WI38 (cell line): ENCODE measurements around the gene MAP3K14.

Experiments
- H3K4me3 ChIP-seq: 2 replicates; pipeline ENCODE4 v1.5.1; 2011; ENCODE audit warnings: low read depth, mild to moderate bottlenecking, control low read depth, low read length
- CTCF ChIP-seq: IDR thresholded peaks from 2 replicates; pipeline ENCODE4 v1.5.1; 2012; ENCODE audit warnings: low read depth, mild to moderate bottlenecking, control low read depth, low read length

The MAP3K14 gene

DNA sequence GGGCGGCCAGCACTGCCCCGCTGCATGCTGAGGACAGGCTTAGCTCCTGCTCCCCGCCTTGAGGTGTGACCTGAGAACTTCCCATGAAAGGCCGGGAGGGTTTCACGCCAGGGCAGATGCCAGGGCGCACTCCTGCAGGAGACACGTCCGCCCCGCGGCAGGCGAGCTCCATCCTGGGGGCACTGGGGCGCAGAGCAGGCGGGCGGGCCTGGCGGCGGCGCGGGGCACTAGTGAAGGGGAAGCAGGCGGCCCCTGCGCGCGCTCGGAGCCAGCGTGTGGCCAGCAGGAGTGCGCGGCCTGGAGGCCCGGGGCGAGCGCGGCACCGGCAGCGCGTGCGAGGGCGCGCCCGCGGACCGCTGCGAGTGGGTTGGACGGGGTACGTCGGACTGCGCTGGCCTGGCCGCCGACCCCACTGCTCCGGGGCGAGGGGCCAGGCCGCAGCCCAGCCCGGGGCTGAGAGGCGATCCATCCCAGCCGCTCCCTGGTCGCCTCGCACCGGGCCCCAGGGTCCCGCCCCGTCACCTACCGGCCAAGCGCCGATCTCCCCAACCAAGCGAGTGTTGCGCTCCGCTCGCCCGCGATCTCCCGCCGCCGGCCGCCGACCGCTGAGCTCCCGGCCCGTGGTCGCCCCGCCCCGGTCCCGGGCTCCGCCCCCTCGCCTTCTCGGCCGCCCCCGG, at the start of gene MAP3K14:
TSS of gene MAP3K14 (minus strand) at position 587 of the 677 bp plus-strand sequence. CDS start 26,275 bp downstream, outside the sequence.
- TF ChIP-seq CTCF, result no peak
- peak within 1 kb of the TSS; percentile 74 for H3K4me3 ChIP-seq

DNA sequence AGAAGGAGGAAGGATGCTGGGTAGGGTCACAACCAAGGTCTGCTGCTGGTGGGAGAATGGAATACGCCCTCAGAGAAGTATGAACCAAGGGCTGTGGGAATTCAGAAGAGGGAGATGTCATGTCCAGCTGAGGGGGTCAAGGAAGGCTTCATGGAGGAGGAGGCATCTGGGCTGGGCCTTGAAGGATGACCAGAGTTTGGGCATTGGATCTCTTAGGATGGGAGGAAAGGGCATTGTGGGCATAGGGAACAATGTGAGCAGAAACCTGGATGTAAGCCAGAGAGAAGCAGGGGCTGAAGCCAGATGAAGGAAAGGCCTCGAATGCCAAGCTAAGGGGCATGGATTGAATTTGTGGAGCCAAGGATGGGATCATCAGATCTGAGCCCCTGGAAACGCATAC, 49.2 kb upstream of the MAP3K14 start:
- H3K4me3 ChIP-seq, result no peak overlapping the region
- TF ChIP-seq CTCF, result no peak

GRCh38 chr17:45364531-45365390, 47.9 kb upstream of the MAP3K14 start:
- TF ChIP-seq CTCF, result no peak
- no peak overlapping the region for H3K4me3 ChIP-seq

GRCh38 chr17:45363498-45363897, 46.7 kb upstream of the MAP3K14 start:
- no peak for TF ChIP-seq CTCF
- H3K4me3 ChIP-seq, result no peak overlapping the region

DNA sequence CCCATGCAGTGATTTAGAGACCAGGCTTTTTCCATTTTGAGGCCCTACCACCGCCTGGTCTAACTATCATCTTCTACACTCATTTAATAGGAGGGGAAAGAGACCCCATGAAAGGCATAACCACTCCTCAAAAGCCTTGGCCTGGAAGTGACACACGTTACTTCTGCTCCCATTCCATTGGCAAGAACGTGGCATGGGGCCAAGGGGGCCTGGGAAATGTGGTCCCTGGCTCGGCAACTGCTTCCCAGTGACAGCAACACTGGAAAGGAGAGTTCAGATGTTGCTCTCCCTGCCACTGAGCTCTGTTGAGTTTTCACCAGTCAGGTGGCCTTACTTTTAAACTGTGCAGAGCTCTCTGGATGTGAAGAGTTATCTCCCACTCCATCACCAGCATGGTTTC, 45.2 kb upstream of the MAP3K14 start:
- no peak for TF ChIP-seq CTCF

GRCh38 chr17:45361451-45361850, 44.6 kb upstream of the MAP3K14 start:
- H3K4me3 ChIP-seq, result no peak overlapping the region
- no peak for TF ChIP-seq CTCF

More for the DNA sequence above, 45.2 kb upstream of the MAP3K14 start:
- H3K4me3 ChIP-seq, result no peak overlapping the region
